Neural progenitor cell (in vitro differentiated cells): Measurements from ENCODE around the gene ZIC1.

Experiments used
- EZH2 ChIP-seq: fragments of 200-600 bp; sonication (generic); IDR thresholded peaks from 2 replicates; pipeline ENCODE4 v1.6.1; 2017; ENCODE audit warnings: antibody characterized with exemption, mild to moderate bottlenecking, moderate library complexity
- EZH2phosphoT487 ChIP-seq: fragments of 200-600 bp; sonication (generic); IDR thresholded peaks from 2 replicates; pipeline ENCODE4 v1.6.1; 2017; ENCODE audit warnings: antibody characterized with exemption
- TF ChIP-seq, protein P1 (sequence below): fragments of 200-600 bp; sonication (generic); IDR thresholded peaks from 2 replicates; pipeline ENCODE4 v1.5.1; 2017; ENCODE audit warnings: antibody characterized with exemption, mild to moderate bottlenecking

DNA sequence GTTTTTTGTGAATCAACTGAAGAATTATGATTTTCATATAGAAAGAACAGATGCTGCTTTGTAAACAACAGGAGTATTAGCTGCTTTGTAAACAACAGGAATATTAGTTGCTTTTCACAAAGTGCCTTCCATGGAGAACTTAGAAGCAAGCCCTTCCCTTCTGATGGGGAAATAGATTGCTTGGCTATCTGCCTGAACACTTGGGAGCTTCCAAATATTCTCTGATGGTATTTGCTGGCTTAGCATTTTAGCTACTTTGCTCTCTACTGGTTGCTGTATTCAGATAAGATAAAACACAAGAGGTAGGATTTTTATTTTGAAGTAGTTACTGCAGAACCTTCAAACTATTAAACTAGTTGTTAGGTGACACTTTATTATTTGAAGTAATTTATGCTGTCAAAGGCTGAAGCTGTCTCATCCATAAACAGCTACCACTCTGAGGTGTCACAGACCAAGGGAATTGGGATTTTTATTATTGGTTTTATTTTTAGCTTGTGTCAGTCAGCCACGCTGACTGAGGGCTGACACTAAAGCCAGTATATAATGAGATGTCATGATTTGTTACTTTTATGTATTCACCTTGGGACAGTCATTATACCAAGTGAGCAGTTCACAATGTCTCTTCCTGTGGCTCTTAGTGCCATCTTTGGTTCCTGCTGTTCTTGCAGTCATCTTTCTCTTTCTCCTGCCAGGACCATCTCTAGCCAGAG lies 50.0 kb downstream of the ZIC1 start:
- TF ChIP-seq EZH2 (no peak), EZH2phosphoT487 (no peak)
- TF ChIP-seq, protein P1, sequence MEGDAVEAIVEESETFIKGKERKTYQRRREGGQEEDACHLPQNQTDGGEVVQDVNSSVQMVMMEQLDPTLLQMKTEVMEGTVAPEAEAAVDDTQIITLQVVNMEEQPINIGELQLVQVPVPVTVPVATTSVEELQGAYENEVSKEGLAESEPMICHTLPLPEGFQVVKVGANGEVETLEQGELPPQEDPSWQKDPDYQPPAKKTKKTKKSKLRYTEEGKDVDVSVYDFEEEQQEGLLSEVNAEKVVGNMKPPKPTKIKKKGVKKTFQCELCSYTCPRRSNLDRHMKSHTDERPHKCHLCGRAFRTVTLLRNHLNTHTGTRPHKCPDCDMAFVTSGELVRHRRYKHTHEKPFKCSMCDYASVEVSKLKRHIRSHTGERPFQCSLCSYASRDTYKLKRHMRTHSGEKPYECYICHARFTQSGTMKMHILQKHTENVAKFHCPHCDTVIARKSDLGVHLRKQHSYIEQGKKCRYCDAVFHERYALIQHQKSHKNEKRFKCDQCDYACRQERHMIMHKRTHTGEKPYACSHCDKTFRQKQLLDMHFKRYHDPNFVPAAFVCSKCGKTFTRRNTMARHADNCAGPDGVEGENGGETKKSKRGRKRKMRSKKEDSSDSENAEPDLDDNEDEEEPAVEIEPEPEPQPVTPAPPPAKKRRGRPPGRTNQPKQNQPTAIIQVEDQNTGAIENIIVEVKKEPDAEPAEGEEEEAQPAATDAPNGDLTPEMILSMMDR: no peak
